ENCODE results near the gene TMCC3. TPM values are rescaled to one million over a fixed set of nuclear protein-coding genes. Genes with fewer than 3 reads are reported as not detected.

TMCC3 gene
- polyA plus RNA-seq, 1 experiment = 0.29 TPM

DNA sequence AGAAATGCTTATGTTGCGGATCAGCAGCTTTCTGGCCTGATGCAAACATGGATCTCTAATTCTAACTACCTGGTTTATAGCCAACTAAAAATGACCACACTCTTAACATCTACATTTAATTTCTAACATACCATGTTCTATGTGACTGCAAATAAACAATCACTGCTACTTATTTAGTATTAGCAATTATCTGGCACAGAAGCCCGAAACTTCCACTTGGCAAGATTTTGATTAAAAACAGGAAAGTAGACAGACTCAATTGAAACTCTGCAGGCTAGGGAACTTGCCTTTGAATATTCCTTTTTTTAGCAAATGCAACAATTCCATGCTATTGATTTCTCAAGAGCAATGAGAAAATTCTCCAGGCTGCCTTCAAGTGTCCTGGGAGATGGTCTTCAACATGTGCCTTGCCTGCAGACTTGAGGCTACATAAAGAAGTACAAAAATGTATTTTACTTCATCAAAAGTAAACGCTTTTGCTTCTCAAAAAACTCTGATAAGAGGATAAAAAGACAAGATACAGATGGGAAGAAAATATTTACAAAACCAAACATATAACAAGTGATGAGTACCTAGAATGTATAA lies 9.1 kb upstream of the TMCC3 start:
- TF ChIP-seq, protein P1, sequence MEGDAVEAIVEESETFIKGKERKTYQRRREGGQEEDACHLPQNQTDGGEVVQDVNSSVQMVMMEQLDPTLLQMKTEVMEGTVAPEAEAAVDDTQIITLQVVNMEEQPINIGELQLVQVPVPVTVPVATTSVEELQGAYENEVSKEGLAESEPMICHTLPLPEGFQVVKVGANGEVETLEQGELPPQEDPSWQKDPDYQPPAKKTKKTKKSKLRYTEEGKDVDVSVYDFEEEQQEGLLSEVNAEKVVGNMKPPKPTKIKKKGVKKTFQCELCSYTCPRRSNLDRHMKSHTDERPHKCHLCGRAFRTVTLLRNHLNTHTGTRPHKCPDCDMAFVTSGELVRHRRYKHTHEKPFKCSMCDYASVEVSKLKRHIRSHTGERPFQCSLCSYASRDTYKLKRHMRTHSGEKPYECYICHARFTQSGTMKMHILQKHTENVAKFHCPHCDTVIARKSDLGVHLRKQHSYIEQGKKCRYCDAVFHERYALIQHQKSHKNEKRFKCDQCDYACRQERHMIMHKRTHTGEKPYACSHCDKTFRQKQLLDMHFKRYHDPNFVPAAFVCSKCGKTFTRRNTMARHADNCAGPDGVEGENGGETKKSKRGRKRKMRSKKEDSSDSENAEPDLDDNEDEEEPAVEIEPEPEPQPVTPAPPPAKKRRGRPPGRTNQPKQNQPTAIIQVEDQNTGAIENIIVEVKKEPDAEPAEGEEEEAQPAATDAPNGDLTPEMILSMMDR (IDR thresholded peaks at IDR 0.05; ENCODE audit: low read depth, low read length) = no peak
- ChIA-PET POLR2A (interaction anchor here (0.6 kb wide), 1 partner anchor 9 kb away, joined by 8 read pairs; no protein-coding TSS in a partner anchor), CTCF (no interaction called here)

DNA sequence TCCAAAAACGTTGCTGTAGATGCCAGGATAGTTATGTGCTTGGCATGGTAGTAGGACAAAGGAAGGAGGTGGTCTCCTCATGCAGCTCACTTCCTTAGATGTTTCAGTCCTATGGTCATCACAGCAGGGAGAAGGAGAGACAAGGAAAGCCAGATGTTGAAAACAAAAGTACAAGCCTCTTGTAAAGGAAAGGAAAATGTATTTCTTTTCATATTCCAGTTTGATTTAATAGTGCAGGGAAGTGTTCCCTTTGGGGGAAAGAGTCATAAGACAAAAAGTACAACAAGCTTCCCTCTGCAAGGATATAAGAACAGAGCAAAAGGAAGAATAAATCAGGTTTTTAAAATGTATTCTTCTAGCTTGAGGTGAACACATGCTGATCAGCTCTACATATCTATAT lies 8.6 kb upstream of the TMCC3 start:
- CTCF ChIA-PET = no interaction called here
- DNase-seq (ENCODE audit: low read depth, low spot score) = no peak
- Histone ChIP-seq H3K27me3 (ENCODE audit: control insufficient read depth, insufficient read depth, low read length) (peaks cover 16% of the 10 kb centered on the region), H3K27ac (ENCODE audit: low read depth, low read length) (no peak overlapping the region), H3K4me3 (ENCODE audit: low read depth, low read length) (no peak overlapping the region), H3K9me3 (ENCODE audit: control insufficient read depth, insufficient read depth, low read length) (no peaks in the 10 kb centered on the region)
- POLR2A ChIA-PET = interaction anchor here (0.6 kb wide), 1 partner anchor 10 kb away, joined by 8 read pairs; no protein-coding TSS in a partner anchor
- TF ChIP-seq, protein P1 (IDR thresholded peaks at IDR 0.05; ENCODE audit: low read depth, low read length) = no peak

More for the DNA sequence above, 9.1 kb upstream of the TMCC3 start:
- H3K4me3 ChIP-seq (ENCODE audit: low read depth, low read length) = no peak overlapping the region
- no peak for DNase-seq (ENCODE audit: low read depth, low spot score)
- H3K27me3 ChIP-seq (ENCODE audit: control insufficient read depth, insufficient read depth, low read length) = peaks cover 16% of the 10 kb centered on the region
- no peak overlapping the region for H3K27ac ChIP-seq (ENCODE audit: low read depth, low read length)
- H3K9me3 ChIP-seq (ENCODE audit: control insufficient read depth, insufficient read depth, low read length) = no peaks in the 10 kb centered on the region

DNA sequence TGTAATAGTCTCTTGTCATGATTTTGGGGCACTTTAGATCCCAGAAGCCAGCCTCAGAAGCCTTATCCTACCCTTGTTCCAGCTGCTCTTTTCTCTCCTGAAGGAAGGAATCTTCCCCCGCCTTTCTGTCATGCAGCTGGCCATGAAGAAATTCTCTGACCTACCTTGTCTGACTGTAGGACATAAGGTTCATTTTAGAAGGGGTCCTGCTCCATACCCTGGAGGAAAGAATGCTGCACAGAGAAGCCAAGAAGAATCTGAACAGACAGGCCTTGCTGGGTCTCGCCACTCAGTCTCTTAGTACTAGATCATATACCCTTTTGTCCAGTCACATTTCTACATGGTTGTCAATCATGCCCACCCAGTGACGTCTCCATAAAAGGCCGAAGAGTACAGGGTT lies 6.2 kb upstream of the TMCC3 start:
- ChIA-PET CTCF (no interaction called here), POLR2A (no interaction called here)
- H3K9me3 ChIP-seq (ENCODE audit: control insufficient read depth, insufficient read depth, low read length) = no peaks in the 10 kb centered on the region
- no peak overlapping the region for H3K4me3 ChIP-seq (ENCODE audit: low read depth, low read length)
- DNase-seq (ENCODE audit: low read depth, low spot score) = no peak
- peaks cover 20% of the 10 kb centered on the region for H3K27me3 ChIP-seq (ENCODE audit: control insufficient read depth, insufficient read depth, low read length)
- no peak overlapping the region for H3K27ac ChIP-seq (ENCODE audit: low read depth, low read length)
- TF ChIP-seq, protein P1 (IDR thresholded peaks at IDR 0.05; ENCODE audit: low read depth, low read length) = no peak

DNA sequence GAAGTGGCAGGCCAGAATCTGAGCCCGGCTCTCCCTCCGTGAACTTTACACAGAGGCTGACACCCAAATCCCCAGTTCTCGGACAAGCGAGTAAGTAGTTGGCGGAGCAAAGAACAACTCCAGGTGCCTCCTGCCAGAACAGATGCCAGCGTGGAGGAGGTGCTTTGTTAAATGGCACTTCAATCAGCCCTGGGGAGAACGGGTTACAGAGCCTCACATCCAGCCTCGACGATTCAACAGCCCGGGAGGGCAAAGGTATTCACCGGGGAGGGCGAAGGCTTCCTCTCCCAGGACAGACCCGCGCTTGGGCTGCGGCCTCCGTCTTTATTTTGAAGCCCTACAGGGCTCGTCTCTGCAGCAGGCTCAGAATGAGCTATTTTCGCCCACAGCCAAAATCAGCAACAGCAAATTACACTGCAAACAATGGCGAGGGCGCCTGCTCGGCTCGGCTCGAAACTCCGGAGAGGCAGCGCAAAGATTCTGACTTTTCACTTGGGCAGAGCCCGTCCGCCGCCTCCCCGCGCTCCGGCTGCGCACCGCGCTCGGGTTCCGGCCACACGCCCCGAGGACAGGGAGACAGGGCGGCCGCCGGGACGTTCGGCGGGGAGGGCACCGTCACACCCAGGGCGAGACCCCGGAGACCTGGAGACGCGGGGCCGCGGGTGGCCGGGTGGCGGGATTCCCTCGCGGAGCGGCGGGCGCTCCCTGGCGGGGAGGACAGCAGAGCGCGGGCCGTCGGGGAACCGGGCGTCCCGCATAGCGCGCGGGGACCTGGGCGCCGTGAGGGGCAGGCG lies 811 bp downstream of the TMCC3 start:
- no peaks in the 10 kb centered on the region; the same call in 1 of the 2 replicates for H3K9me3 ChIP-seq (ENCODE audit: control insufficient read depth, insufficient read depth, low read length)
- no peak for DNase-seq (ENCODE audit: low read depth, low spot score)
- TF ChIP-seq, protein P1 (IDR thresholded peaks at IDR 0.05; ENCODE audit: low read depth, low read length) = peak; percentile 16; the same call in 1 of the 2 replicates
- peaks cover 23% of the 10 kb centered on the region for H3K27me3 ChIP-seq (ENCODE audit: control insufficient read depth, insufficient read depth, low read length)
- H3K4me3 ChIP-seq (ENCODE audit: low read depth, low read length) = peak overlapping the region; percentile 52
- ChIA-PET CTCF (no interaction called here), POLR2A (no interaction called here)
- H3K27ac ChIP-seq (ENCODE audit: low read depth, low read length) = no peak overlapping the region

DNA sequence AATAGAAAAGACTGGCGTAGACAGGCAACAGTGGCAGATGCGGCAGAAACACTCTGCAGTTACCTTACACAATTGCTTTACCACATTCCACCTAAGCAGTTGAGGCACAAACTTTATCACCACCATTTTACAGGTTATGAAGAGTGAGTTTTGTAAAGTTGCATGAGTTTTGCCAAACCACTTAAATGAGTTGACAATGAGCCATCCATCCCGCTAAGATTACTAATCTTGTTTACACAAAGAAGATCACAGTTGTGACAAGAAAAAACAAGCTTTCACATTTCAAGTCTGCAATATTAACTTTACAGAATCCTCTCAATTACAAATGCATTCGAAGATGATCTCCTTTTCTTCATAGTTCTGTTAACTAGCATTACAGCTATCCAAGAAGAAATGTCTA lies 1.8 kb downstream of the TMCC3 start:
- POLR2A ChIA-PET = no interaction called here
- TF ChIP-seq, protein P1 (IDR thresholded peaks at IDR 0.05; ENCODE audit: low read depth, low read length) = no peak
- Histone ChIP-seq H3K9me3 (ENCODE audit: control insufficient read depth, insufficient read depth, low read length) (no peaks in the 10 kb centered on the region; the same call in 1 of the 2 replicates), H3K27me3 (ENCODE audit: control insufficient read depth, insufficient read depth, low read length) (peaks cover 23% of the 10 kb centered on the region), H3K4me3 (ENCODE audit: low read depth, low read length) (no peak overlapping the region), H3K27ac (ENCODE audit: low read depth, low read length) (no peak overlapping the region)
- DNase-seq (ENCODE audit: low read depth, low spot score) = no peak
- CTCF ChIA-PET = no interaction called here

Data from AG04450 (cell line).